Activated T-cell treated with anti-CD3 and anti-CD28 coated beads for 24 hours (primary cell): ENCODE results near the gene DNAJC25.
"Not testable (repeated sequence)": the region's sequence is repeated elsewhere in the genome, so short reads cannot be mapped to it uniquely, and the experiment has no call there.

ENCODE experiments used
- DNase-seq: peaks from one replicate; pipeline ENCODE4 v3.0.0-alpha.2; 2020; ENCODE audit warnings: low read depth

The DNAJC25 gene

GRCh38 chr9:111631214-111631971 lies at the start of gene DNAJC25:
DNAJC25 (plus strand) TSS chr9:111631334; CDS start chr9:111631408, 74 bp downstream.
- DNase-seq = peak; percentile 94

GRCh38 chr9:111582888-111583287 lies 48.2 kb upstream of the DNAJC25 start:
- DNase-seq = no peak

GRCh38 chr9:111586378-111586777 lies 44.8 kb upstream of the DNAJC25 start:
- no peak for DNase-seq

GRCh38 chr9:111588846-111589245 lies 42.3 kb upstream of the DNAJC25 start:
- DNase-seq = no peak

DNA sequence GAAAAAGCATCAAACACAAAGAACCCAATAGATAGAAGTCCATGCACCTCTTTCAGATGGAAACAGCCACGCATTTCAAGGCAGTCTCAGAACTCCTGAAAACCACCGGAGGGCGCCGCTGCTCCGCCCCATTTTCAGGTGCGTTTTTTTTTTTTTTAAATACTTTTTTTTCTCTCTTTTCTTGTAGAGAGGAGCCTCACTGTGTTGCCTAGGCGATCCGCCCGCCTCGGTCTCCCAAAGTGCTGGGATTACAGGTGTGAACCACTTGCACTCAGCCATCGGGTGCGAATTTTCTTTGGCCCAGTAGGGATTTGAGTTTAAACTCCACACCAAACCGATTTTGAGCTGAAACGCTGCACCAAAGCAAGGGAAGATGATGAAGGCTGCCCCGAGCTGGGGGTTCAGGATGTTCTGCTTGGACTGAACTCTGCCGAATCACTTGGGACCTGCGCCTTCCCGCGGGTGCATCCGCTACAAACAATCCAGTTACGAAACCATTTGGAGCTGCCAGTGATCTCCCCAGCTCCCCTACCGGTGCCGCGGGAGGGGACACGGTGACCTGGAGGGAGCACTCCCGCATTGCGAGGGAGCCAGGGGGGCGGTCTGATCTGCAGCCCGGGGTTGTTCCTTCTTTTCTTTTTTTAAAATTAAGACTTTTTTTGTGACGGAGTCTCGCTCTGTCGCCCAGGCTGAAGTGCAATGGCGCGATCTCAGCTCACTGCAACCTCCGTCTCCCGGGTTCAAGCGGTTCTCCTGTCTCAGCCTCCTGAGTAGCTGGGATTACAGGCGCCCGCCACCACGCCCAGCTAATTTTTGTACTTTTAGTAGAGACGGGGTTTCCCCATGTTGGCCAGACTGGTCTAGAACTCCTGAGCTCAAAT lies 33.0 kb upstream of the DNAJC25 start:
- no peak for DNase-seq

- no peak for DNase-seq
These were observed 32.4 kb upstream of the DNAJC25 start for GRCh38 chr9:111598733-111599091.

DNA sequence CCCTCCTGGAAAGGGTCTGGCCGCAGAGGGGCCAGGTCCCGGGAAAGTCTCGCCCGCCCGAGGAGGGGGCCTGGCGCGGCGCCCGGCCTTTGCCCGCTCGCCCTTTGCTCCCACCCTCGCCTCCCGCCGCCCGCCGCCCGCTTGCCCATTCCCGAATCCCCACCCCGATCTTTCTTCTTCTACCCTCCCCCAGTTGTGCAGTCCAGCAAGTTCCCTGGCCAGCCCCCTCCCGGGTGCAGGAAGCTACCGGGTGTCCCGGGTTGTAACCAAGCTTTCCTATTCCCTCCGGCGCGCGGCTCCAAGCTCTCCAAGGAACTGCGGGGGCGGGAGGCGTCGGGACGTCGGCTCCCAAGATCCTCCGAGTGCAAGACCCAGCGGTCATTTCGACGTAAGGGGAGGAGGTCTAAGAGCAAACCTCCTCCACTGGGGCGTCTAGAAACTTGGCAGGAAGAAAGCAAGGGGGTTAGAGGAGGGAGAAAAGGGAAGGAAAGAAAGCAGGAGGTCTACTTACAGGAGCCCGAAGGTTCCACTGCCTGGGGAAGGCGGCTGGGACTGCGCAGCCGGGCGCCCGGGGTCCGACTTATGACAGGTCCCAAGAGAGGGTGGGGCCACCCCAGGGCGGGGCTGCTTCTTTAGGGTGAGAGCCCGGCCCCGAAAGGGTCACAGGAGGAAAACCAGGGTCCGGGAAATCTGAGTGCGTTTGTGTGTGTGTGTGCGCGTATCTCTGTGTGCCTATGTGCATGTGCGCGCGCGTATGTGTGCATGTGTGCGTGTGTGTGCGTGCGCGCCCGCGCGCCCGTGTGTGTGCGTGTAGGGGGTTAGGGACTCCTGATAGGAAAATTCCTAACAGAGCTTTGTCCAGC lies 31.8 kb upstream of the DNAJC25 start, which contains the start of gene PTGR1:
PTGR1 (minus strand) TSS at position 556 of the 863 bp plus-strand sequence. CDS start 2,225 bp downstream, outside the sequence.
- DNase-seq = no peak

DNA sequence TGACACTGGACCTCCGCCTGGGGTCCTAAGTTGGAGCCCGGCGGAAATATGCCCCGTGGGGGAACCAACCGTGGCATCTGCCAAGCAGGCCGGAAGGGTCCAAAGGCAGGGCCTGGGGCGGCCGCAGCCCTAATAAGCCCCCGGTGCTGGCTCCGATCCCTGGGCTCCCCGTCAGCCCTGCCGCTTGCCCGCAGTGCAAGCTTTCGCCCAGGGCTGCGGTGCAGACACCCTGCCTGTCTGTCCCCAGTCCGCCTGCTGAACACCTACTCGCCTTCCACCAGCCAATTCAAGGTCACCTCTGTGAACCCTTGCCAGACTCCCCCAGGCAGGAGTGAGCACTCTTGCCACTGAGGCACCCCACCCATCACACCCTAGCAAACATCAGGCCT lies 31.2 kb upstream of the DNAJC25 start:
- no peak for DNase-seq

DNA sequence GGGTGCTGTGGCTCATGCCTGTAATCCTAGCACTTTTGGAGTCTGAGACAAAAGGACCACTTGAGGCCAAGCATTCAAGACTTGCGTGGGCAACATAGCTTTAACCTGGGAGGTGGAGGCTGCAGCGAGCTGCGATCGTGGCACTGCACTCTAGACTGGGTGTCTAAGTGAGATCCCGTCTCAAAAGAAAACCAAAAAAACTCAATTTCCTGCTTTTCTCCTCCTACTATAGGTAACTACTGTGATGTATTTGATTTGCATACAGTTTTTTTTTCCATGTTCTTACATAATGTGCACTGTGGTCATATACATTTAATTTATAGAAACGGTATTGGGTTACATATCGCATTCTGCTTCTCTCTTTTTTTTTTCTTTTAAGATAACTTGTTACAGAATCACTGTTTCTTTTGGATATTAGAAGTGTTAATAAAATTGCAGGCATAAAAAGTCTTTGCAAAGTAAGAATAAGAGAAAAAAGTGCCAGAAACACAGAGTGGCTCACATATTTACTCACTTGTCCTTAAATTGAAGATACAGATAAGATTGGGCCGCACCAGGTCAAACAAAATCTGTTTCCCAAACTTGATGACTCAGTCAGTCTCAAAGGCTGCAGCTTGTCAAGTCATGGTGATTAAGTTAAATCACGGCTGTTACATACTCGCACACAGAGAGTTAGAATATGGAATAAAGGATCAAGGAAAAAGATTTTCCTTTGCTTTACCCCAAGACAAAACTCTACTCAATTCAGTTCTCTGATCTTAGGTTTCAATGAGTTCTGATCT lies 29.7 kb upstream of the DNAJC25 start:
- no peak for DNase-seq

GRCh38 chr9:111603041-111603440 lies 28.1 kb upstream of the DNAJC25 start:
- no peak for DNase-seq

- no peak for DNase-seq
These were observed 27.0 kb upstream of the DNAJC25 start for GRCh38 chr9:111604054-111604615.

GRCh38 chr9:111605041-111605559 lies 26.0 kb upstream of the DNAJC25 start:
- DNase-seq = no peak

- no peak for DNase-seq
These were observed 21.0 kb upstream of the DNAJC25 start for GRCh38 chr9:111610149-111610548.

DNA sequence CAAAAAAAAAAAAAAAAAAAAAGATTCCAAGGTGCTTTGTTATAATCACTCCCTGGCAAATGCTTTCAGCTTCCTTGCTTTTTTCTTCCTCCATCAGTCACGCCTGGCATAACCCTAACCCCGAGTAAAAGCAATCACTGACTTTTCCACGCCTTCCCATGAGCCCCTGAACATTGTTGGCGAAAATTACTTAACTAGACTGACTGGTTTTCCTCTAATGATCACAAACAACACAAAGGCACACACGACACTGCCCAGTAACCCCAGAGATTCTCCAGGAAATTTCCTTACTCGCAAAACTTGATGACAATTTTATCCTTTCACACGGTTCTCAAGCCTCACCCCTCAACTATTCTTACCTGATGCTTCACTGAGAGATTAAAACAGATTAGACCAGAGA lies 20.3 kb upstream of the DNAJC25 start:
- no peak for DNase-seq

DNA sequence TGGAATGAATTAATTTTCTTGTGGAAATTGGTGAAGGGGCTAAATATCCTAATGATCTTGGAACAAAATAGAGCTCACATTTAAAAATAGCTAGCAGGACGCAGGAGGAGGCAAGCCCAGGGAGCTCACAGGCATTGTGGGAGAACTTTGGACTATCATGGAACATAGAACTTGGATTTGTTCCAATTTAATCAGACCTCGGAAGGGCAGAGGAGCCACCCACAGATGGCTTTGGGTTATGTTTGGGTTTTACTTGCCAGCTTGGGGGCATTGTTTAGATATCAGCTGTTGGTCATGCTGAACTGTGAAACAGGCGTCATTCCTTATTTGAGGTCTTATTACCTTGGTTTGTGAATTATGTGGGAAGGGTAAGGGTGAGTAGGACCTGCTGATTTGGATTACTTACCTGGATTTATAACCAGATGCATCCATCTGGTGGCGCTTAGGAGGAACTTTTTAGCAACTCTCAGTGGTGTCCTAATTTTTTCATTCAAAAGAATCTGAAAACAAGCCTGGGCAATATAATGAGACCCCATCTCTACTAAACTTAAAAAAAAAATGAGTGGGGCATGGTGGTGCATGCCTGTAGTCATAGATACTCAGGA lies 17.6 kb upstream of the DNAJC25 start:
- no peak for DNase-seq

- no peak for DNase-seq
These were observed 15.2 kb upstream of the DNAJC25 start for GRCh38 chr9:111615928-111616327.

GRCh38 chr9:111617349-111617748 lies 13.8 kb upstream of the DNAJC25 start:
- not testable (repeated sequence) for DNase-seq

DNA sequence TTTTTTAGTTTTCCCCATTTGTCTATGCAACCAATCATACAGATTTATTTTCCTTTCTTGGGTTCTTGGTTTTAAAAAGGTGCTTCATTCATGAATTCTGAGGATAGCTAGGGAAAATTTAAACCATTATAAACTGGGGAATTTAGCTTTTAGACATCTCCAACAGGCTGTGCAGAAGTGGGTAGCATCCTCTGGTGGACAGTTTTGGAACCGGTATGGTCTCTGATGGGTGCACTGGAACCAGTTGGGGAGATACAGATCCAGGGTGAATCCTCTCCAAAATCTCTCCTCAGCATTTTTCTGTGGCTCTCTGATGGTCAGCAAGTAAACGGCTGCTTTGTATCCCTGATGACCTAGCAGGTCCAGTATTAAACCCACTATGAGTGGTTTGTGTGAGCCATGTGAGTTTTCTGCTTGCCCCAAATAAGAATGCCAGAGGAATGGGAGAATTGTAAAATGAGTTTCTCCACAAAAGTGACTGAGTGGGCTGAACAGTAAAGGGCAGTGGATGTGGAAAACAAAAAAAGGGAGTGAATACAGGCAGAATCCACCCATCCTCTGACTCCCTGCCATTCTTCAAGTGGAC lies 9.1 kb upstream of the DNAJC25 start:
- no peak for DNase-seq

DNA sequence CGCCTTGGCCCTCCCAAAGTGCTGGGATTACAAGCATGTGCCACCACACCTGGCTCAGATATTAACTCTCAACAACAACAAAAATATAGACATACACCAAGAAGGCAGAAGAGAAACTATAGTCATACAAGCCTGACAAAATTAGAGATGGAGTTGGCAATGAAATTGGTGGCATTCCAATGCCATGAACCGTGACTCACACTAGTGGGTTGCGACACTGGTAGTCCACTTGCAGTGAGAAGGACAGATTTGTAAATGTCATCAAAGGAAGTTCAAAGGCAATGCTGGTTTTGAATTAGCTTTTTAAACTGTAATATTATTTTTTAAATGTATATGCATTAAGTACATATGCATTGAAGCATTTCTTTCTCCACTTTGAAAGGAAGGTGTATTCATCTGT lies 8.5 kb upstream of the DNAJC25 start:
- no peak for DNase-seq
